WTC11 (cell line): ENCODE results near the gene ZNF678. TPM values are rescaled to one million over a fixed set of nuclear protein-coding genes. Genes with fewer than 3 reads are reported as not detected.

Source experiments
- ATAC-seq: fragments of 200-7000 bp; cut with Tn5 transposase; 2 replicates; pipeline ENCODE4 v1.10.0; 2021; ENCODE audit warnings: mild to moderate bottlenecking, moderate library complexity
- CTCF ChIA-PET: fragments of 300-600 bp; sonication (Branson Sonifier 250); formaldehyde crosslinking; loops from one replicate; lab custom pipeline; 2021; ENCODE audit warnings: antibody characterized with exemption; lab: Charles Lee
- POLR2A ChIA-PET: fragments of 350-600 bp; sonication (Branson Sonifier 250); formaldehyde crosslinking; loops from one replicate; lab custom pipeline; 2021; ENCODE audit warnings: antibody characterized with exemption; lab: Charles Lee
- DNase-seq: peaks from one replicate; pipeline ENCODE4 v3.0.0; 2021; ENCODE audit warnings: low spot score
- H3K27ac Mint-ChIP-seq: 2 replicates; pipeline ENCODE4 v1.8.0; 2021; ENCODE audit warnings: mixed read lengths
- H3K27me3 Mint-ChIP-seq: 2 replicates; pipeline ENCODE4 v1.8.0; 2021; ENCODE audit warnings: low read depth, mild to moderate bottlenecking, moderate library complexity, mixed read lengths
- H3K36me3 Mint-ChIP-seq: 2 replicates; pipeline ENCODE4 v1.8.0; 2021; ENCODE audit warnings: mixed read lengths
- H3K4me1 Mint-ChIP-seq: 2 replicates; pipeline ENCODE4 v1.8.0; 2022; ENCODE audit warnings: mixed read lengths
- H3K4me3 Mint-ChIP-seq: 2 replicates; pipeline ENCODE4 v1.8.0; 2021; ENCODE audit warnings: mild to moderate bottlenecking, moderate library complexity, mixed read lengths
- H3K9me3 Mint-ChIP-seq: 2 replicates; pipeline ENCODE4 v1.8.0; 2021; ENCODE audit warnings: mixed read lengths
- ATF6 ChIP-seq: sonication (generic); formaldehyde crosslinking; IDR thresholded peaks from 2 replicates; pipeline ENCODE4 v1.8.1; 2023; ENCODE audit warnings: mild to moderate bottlenecking, missing genetic modification reagents
- CBFB ChIP-seq: sonication (generic); formaldehyde crosslinking; IDR thresholded peaks from 2 replicates; pipeline ENCODE4 v1.8.1; 2022; ENCODE audit warnings: mild to moderate bottlenecking, low read depth, missing genetic modification reagents
- CREB1 ChIP-seq: sonication (generic); formaldehyde crosslinking; IDR thresholded peaks from 2 replicates; pipeline ENCODE4 v1.8.0; 2023; ENCODE audit warnings: mild to moderate bottlenecking, missing genetic modification reagents
- E2F1 ChIP-seq: sonication (generic); formaldehyde crosslinking; IDR thresholded peaks from 2 replicates; pipeline ENCODE4 v1.8.0; 2022; ENCODE audit warnings: mild to moderate bottlenecking, missing genetic modification reagents
- ELF4 ChIP-seq: sonication (generic); formaldehyde crosslinking; IDR thresholded peaks from 2 replicates; pipeline ENCODE4 v1.8.1; 2022; ENCODE audit warnings: low read depth, mild to moderate bottlenecking, moderate library complexity, missing genetic modification reagents
- ESRRA ChIP-seq: sonication (generic); formaldehyde crosslinking; IDR thresholded peaks from 2 replicates; pipeline ENCODE4 v1.8.1; 2022; ENCODE audit warnings: mild to moderate bottlenecking, missing genetic modification reagents, borderline replicate concordance
- FOXK1 ChIP-seq: sonication (generic); formaldehyde crosslinking; IDR thresholded peaks from 2 replicates; pipeline ENCODE4 v1.8.0; 2022; ENCODE audit warnings: mild to moderate bottlenecking, moderate library complexity, missing genetic modification reagents
- GABPB1 ChIP-seq: sonication (generic); formaldehyde crosslinking; IDR thresholded peaks from 2 replicates; pipeline ENCODE4 v1.8.1; 2023; ENCODE audit warnings: mild to moderate bottlenecking, missing genetic modification reagents
- IRF1 ChIP-seq: sonication (generic); formaldehyde crosslinking; IDR thresholded peaks from 2 replicates; pipeline ENCODE4 v1.8.0; 2023; ENCODE audit warnings: missing genetic modification reagents
- JUN ChIP-seq: sonication (generic); formaldehyde crosslinking; IDR thresholded peaks from 2 replicates; pipeline ENCODE4 v1.8.0; 2023; ENCODE audit warnings: mild to moderate bottlenecking, missing genetic modification reagents
- MLX ChIP-seq: sonication (generic); formaldehyde crosslinking; IDR thresholded peaks from 2 replicates; pipeline ENCODE4 v1.8.1; 2023; ENCODE audit warnings: mild to moderate bottlenecking, missing genetic modification reagents, moderate library complexity
- PRDM15 ChIP-seq: sonication (generic); formaldehyde crosslinking; IDR thresholded peaks from 2 replicates; pipeline ENCODE4 v1.8.0; 2022; ENCODE audit warnings: missing genetic modification reagents
- PRRX2 ChIP-seq: fragments of 250-450 bp; sonication (Bioruptor Pico); IDR thresholded peaks from 2 replicates; pipeline ENCODE4 v1.8.0; 2021; ENCODE audit warnings: mild to moderate bottlenecking
- RORB ChIP-seq: fragments of 250-450 bp; sonication (Bioruptor Pico); IDR thresholded peaks from 2 replicates; pipeline ENCODE4 v1.9.0; 2021; ENCODE audit warnings: mild to moderate bottlenecking
- SOX15 ChIP-seq: fragments of 250-450 bp; sonication (Bioruptor Pico); IDR thresholded peaks from 2 replicates; pipeline ENCODE4 v1.9.0; 2021; ENCODE audit warnings: mild to moderate bottlenecking
- TEAD1 ChIP-seq: sonication (generic); formaldehyde crosslinking; IDR thresholded peaks from 2 replicates; pipeline ENCODE4 v1.8.0; 2022; ENCODE audit warnings: mild to moderate bottlenecking, missing genetic modification reagents
- TP53 ChIP-seq: sonication (generic); formaldehyde crosslinking; IDR thresholded peaks from 2 replicates; pipeline ENCODE4 v1.8.1; 2023; ENCODE audit warnings: mild to moderate bottlenecking, missing genetic modification reagents
- USF1 ChIP-seq: sonication (generic); formaldehyde crosslinking; IDR thresholded peaks from 2 replicates; pipeline ENCODE4 v1.8.0; 2022; ENCODE audit warnings: mild to moderate bottlenecking, missing genetic modification reagents
- USF2 ChIP-seq: sonication (generic); formaldehyde crosslinking; IDR thresholded peaks from 2 replicates; pipeline ENCODE4 v1.8.1; 2023; ENCODE audit warnings: mild to moderate bottlenecking, missing genetic modification reagents, moderate library complexity
- ZBTB21 ChIP-seq: sonication (generic); formaldehyde crosslinking; IDR thresholded peaks from 2 replicates; pipeline ENCODE4 v1.8.1; 2023; ENCODE audit warnings: mild to moderate bottlenecking, missing genetic modification reagents, borderline replicate concordance
- ZBTB43 ChIP-seq: sonication (generic); formaldehyde crosslinking; IDR thresholded peaks from 2 replicates; pipeline ENCODE4 v1.8.1; 2023; ENCODE audit warnings: mild to moderate bottlenecking, missing genetic modification reagents
- ZNF317 ChIP-seq: sonication (generic); formaldehyde crosslinking; IDR thresholded peaks from 2 replicates; pipeline ENCODE4 v1.8.1; 2023; ENCODE audit warnings: low read depth, mild to moderate bottlenecking, moderate library complexity, missing genetic modification reagents, borderline replicate concordance
- ZNF416 ChIP-seq: fragments of 250-450 bp; sonication (Bioruptor Pico); IDR thresholded peaks from 2 replicates; pipeline ENCODE4 v1.9.0; 2021; ENCODE audit warnings: mild to moderate bottlenecking, inconsistent platforms
- ZNF671 ChIP-seq: fragments of 250-450 bp; sonication (Bioruptor Pico); IDR thresholded peaks from 2 replicates; pipeline ENCODE4 v1.8.0; 2021; ENCODE audit warnings: mild to moderate bottlenecking
- total RNA-seq: library from RNA; stranded (reverse); gene quantifications from 3 replicates; pipeline ENCODE4 v1.2.3, GENCODE V29; 2021

Gene ZNF678
- total RNA-seq, 1 experiment from 2014 or later, result 28.9 TPM

- Mint-ChIP-seq H3K9me3 (peaks cover 15% of the 10 kb centered on the region), H3K4me1 (no peaks in the 10 kb centered on the region), H3K27ac (no peak overlapping the region)
- TF ChIP-seq ELF4 (CRISPR knock-in tag), result no peak
- TF ChIP-seq ZBTB43 (CRISPR knock-in tag), result no peak
- TF ChIP-seq E2F1 (CRISPR knock-in tag), result no peak
- TF ChIP-seq USF1 (CRISPR knock-in tag), result no peak
- no peak for TF ChIP-seq ZNF317 (CRISPR knock-in tag)
- no peak for TF ChIP-seq ZNF416 (CRISPR knock-in tag)
- TF ChIP-seq, all 79 proteins: peak for 0
- DNase-seq, result no peak
- peaks cover 21% of the 10 kb centered on the region for H3K27me3 Mint-ChIP-seq
- peaks cover 8% of the 10 kb centered on the region for H3K36me3 Mint-ChIP-seq
- ChIA-PET CTCF (no interaction called here), POLR2A (no interaction called here)
- no peak for ATAC-seq
- H3K4me3 Mint-ChIP-seq, result no peak overlapping the region
Measured at GRCh38 chr1:227546059-227546458, 17.3 kb upstream of the ZNF678 start.

- Mint-ChIP-seq H3K27me3 (peaks cover 17% of the 10 kb centered on the region), H3K4me3 (no peak overlapping the region), H3K27ac (no peak overlapping the region), H3K36me3 (peaks cover 12% of the 10 kb centered on the region), H3K9me3 (peaks cover 22% of the 10 kb centered on the region), H3K4me1 (no peaks in the 10 kb centered on the region)
- CTCF ChIA-PET, result no interaction called here
- DNase-seq (no peak), ATAC-seq (no peak)
- POLR2A ChIA-PET, result no interaction called here
- TF ChIP-seq GABPB1 (no peak), USF2 (no peak), TEAD1 (no peak), JUN (CRISPR knock-in tag) (no peak), CBFB (CRISPR knock-in tag) (no peak), FOXK1 (CRISPR knock-in tag) (no peak), CREB1 (CRISPR knock-in tag) (no peak), MLX (no peak), ZNF671 (CRISPR knock-in tag) (no peak), IRF1 (no peak), PRRX2 (CRISPR knock-in tag) (no peak), ZBTB21 (CRISPR knock-in tag) (no peak), RORB (CRISPR knock-in tag) (no peak), ESRRA (CRISPR knock-in tag) (no peak), TP53 (CRISPR knock-in tag) (no peak), ATF6 (CRISPR knock-in tag) (no peak), PRDM15 (no peak), SOX15 (CRISPR knock-in tag) (no peak)
Measured at GRCh38 chr1:227546598-227547309, 16.6 kb upstream of the ZNF678 start.
